GM19438 (cell line): ENCODE results near the gene NFATC3.

Experiments used
- ATAC-seq: cut with Tn5 transposase; IDR thresholded peaks from one replicate; pipeline ENCODE4 v1.9.1; 2021; ENCODE audit warnings: low read depth; ENCODE audit not compliant: unreplicated experiment

Gene NFATC3

DNA sequence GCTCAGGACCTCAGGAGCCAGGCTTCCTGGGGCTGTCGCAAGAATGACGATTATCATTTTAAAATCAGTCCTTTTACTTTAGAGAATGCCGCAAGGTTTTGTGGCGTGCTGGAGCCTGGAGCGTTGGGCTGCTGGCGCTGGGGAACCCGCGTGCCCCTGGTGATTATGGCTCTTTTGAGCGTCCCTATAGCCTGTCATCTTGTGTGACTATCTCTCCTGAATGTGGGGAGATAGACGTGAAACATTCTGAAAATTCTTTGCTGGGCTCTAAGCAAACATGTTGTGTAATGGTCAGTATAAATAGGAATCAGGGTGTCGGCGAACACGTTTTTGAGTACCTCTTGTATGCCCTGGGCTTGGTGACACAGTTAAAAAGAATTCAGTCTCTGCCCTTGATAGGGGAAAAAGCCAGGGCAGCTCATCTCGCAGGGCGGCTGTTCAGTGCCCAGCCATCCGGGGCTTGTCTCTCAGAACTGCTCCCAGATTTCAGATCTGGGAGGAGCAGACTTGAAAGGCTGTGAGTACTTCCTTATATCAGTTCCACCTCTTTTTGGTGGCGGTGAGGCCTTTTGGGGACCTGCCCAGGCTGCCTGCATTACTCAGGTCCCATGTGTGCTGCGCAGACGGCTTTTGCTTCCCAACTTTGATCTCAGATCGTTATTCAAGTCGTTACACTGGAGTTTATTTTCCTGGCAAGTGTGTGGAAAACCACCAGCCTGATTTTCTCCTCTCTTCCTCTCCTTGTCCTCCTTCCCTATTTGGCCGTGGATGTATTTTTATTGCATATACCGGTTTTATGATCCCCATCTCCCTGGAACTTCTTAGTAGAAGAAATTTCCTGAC lies 180.1 kb downstream of the NFATC3 start:
- peak; percentile 12 for ATAC-seq

DNA sequence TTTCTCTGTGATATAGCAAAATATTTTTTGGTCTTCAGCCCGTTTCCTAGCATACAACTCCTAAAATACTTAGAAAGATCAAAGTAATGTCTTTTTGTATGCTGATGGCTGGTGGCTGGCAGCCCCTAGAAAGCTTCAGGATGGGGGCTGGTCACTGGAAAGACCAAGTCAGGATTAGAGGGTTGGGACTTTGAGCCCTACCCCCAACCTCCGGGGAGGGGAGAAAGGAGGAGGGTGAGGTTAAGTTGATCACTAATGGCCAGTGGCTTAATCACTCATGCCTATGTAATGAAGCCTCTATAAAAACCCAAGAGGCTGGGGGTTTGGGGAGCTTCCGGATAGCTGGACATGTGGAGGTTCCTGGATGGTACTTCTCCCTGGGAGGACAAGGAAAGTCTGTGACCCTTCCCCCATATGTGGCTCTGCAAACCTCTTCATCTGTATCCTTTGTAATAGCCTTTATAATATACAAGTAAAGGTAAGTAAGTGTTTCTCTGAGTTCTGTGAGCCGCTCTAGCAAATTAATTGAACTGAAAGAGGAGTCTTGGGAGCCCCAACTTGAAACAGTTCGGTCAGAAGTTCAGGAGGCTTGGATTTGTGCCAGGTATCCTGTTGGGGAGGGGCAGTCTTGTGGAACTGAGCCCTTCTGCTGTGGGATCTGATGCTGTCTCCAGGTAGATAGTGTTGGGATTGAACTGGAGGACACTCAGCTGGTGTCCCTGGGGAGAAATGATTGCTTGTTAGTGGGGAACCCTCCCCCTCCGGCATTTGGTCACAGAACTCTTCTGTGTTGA lies 182.6 kb downstream of the NFATC3 start:
- ATAC-seq: no peak

GRCh38 chr16:68269793-68270192 lies 184.6 kb downstream of the NFATC3 start:
- no peak for ATAC-seq

GRCh38 chr16:68270353-68270752 lies 185.2 kb downstream of the NFATC3 start:
- no peak for ATAC-seq

GRCh38 chr16:68272507-68273209 lies 187.5 kb downstream of the NFATC3 start:
- ATAC-seq: no peak

GRCh38 chr16:68273459-68273858 lies 188.3 kb downstream of the NFATC3 start:
- ATAC-seq: no peak

DNA sequence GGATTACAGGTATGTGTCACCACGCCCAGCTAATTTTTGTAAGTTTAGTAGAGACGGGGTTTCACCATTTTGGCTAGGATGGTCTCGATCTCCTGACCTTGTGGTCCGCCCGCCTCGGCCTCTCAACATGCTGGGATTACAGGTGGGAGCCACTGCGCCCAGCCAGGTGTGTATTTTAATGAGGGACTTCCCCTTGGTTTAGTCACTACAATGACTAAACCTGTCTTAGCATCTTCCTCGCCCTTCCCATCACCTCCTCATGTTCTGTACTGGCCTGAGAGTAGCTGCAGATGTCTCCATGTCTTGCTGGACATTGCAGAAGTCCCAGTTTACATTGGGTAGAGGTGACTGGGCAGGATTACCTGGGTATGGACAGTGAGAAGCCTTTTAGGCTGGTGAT lies 188.7 kb downstream of the NFATC3 start:
- ATAC-seq: no peak

- ATAC-seq: no peak
These were observed 189.3 kb downstream of the NFATC3 start for GRCh38 chr16:68274441-68274840.

GRCh38 chr16:68275611-68276191 lies 190.5 kb downstream of the NFATC3 start:
- ATAC-seq: no peak

- ATAC-seq: no peak
These were observed 191.1 kb downstream of the NFATC3 start for GRCh38 chr16:68276223-68276622.
